ENCODE measurements around the gene BICRA. TPM values are rescaled to one million over a fixed set of nuclear protein-coding genes. Genes with fewer than 3 reads are reported as not detected.

The BICRA gene
- total and polyA plus RNA-seq, 4 donors: 6.1 to 16.1 (median 6.7) TPM

DNA sequence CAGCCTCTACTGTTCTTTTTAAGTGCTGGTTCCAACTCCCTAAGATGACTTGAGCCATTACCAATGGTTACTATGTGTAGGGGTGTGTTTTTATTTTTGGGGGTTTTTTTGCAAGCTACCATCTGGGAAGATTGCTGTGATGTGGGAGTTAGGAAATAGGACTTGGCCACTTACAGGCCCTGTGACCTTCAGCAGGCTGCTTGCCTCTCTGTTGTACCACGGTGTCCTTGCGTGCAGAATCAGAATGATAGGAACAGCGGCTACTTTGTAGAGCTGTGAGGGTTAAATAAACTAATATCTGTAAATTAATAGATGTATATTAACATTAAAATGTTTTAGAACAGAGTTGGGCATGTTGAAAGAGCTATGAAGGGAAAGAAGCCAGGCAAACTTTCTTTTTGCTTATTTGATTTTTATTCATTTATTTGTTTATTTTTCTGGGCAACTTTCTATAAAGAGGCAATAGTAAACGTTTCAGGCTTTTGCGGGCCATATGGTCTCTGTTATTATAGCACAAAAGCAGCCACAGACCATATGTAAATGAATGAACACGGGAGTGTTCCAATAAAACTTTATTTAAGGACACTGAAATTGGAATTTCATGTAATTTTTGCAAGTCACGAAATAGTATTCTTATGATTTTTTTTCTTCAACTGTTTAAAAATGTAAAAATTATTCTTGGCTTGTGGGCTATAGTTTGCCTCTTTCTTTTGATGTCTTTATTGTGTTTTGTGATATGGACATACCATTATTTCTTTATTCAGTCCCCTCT lies 77.9 kb downstream of the BICRA start:
- H3K36me3 ChIP-seq (ENCODE audit: control insufficient read depth in 4 of 4, insufficient read depth in 4 of 4, low read length in 4 of 4): peaks cover 4 to 16% (median 10%) of the 10 kb centered on the region in 4 donors
- H3K9me3 ChIP-seq (ENCODE audit: control insufficient read depth in 4 of 4, insufficient read depth in 3 of 4, low read length in 3 of 4): no peaks in the 10 kb centered on the region
- no peak for ATAC-seq (ENCODE audit: insufficient read depth, low FRiP score)
- H3K4me1 ChIP-seq (ENCODE audit: control insufficient read depth in 5 of 5, insufficient read depth in 5 of 5, low read length in 5 of 5): no peaks in the 10 kb centered on the region
- 94 to 96% methylated on average over 7 of the region's 7 CpGs for WGBS, 2 donors
- TF ChIP-seq, protein P1, sequence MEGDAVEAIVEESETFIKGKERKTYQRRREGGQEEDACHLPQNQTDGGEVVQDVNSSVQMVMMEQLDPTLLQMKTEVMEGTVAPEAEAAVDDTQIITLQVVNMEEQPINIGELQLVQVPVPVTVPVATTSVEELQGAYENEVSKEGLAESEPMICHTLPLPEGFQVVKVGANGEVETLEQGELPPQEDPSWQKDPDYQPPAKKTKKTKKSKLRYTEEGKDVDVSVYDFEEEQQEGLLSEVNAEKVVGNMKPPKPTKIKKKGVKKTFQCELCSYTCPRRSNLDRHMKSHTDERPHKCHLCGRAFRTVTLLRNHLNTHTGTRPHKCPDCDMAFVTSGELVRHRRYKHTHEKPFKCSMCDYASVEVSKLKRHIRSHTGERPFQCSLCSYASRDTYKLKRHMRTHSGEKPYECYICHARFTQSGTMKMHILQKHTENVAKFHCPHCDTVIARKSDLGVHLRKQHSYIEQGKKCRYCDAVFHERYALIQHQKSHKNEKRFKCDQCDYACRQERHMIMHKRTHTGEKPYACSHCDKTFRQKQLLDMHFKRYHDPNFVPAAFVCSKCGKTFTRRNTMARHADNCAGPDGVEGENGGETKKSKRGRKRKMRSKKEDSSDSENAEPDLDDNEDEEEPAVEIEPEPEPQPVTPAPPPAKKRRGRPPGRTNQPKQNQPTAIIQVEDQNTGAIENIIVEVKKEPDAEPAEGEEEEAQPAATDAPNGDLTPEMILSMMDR (IDR thresholded peaks at IDR 0.05; ENCODE audit: control extremely low read depth, extremely low read depth): no peak
- no peak for DNase-seq
- H3K9ac ChIP-seq (ENCODE audit: insufficient read depth in 1 of 2, low read length in 2 of 2): no peak overlapping the region
- no peaks in the 10 kb centered on the region for H3K27me3 ChIP-seq (ENCODE audit: control insufficient read depth in 3 of 3, insufficient read depth in 3 of 3, low read length in 2 of 3)
- H3K27ac ChIP-seq (ENCODE audit: low read depth in 1 of 2, low read length in 1 of 2): no peak overlapping the region
- no peak overlapping the region for H3K4me3 ChIP-seq

DNA sequence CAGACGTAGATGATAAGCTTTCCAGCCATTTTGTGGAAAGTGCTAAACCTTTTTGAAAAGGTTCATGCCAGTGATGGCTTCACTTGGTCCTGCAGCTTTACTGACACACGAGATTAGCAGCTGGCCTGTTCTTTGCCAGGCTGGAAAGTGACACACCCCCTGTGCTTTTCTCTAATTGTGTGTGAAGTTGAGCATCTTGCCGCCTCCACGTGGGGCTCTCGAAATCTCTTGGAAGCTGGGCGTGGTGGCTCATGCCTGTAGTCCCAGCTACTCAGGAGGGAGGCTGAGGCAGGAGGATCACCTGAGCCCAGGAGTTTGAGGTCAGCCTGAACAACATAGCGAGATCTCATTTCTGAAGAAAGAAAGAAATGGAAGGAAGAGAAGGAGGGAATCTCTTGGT lies 79.0 kb downstream of the BICRA start:
- H3K9ac ChIP-seq (ENCODE audit: insufficient read depth in 1 of 2, low read length in 2 of 2): no peak overlapping the region
- no peak overlapping the region for H3K27ac ChIP-seq (ENCODE audit: low read depth in 1 of 2, low read length in 1 of 2)
- no peaks in the 10 kb centered on the region for H3K9me3 ChIP-seq (ENCODE audit: control insufficient read depth in 4 of 4, insufficient read depth in 3 of 4, low read length in 3 of 4)
- TF ChIP-seq, protein P1 (IDR thresholded peaks at IDR 0.05; ENCODE audit: control extremely low read depth, extremely low read depth): no peak
- peaks cover 4 to 19% (median 9%) of the 10 kb centered on the region in 4 donors for H3K36me3 ChIP-seq (ENCODE audit: control insufficient read depth in 4 of 4, insufficient read depth in 4 of 4, low read length in 4 of 4)
- 83 to 94% methylated on average over 7 of the region's 7 CpGs for WGBS, 2 donors
- no peak for DNase-seq
- H3K4me3 ChIP-seq: no peak overlapping the region
- no peaks in the 10 kb centered on the region for H3K27me3 ChIP-seq (ENCODE audit: control insufficient read depth in 3 of 3, insufficient read depth in 3 of 3, low read length in 2 of 3)
- H3K4me1 ChIP-seq (ENCODE audit: control insufficient read depth in 5 of 5, insufficient read depth in 5 of 5, low read length in 5 of 5): no peaks in the 10 kb centered on the region
- ATAC-seq (ENCODE audit: insufficient read depth, low FRiP score): no peak

DNA sequence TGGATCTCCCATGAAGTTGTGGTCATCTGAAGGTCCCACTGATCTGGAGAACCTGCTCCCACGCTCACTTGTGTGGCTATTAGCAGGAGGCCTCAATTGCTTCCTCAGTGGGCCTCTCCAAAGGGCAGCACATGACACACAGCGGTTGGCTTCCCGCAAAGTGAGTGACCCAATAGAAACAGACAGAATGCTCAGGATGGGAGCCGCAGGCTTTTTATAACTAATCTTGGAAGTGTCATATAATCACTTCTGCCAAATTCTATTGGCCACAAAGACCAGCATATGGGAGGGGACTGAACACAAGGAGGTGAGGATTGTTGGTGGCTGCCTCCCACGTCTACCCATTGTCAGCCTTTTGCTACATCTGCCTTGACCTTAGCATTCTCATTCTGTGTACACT lies 82.2 kb downstream of the BICRA start:
- no peaks in the 10 kb centered on the region for H3K4me1 ChIP-seq (ENCODE audit: control insufficient read depth in 5 of 5, insufficient read depth in 5 of 5, low read length in 5 of 5)
- no peak overlapping the region for H3K9ac ChIP-seq (ENCODE audit: insufficient read depth in 1 of 2, low read length in 2 of 2)
- peaks cover 4 to 26% (median 11%) of the 10 kb centered on the region in 4 donors for H3K36me3 ChIP-seq (ENCODE audit: control insufficient read depth in 4 of 4, insufficient read depth in 4 of 4, low read length in 4 of 4)
- no peak for ATAC-seq (ENCODE audit: insufficient read depth, low FRiP score)
- no peaks in the 10 kb centered on the region for H3K9me3 ChIP-seq (ENCODE audit: control insufficient read depth in 4 of 4, insufficient read depth in 3 of 4, low read length in 3 of 4)
- H3K4me3 ChIP-seq: no peak overlapping the region
- no peaks in the 10 kb centered on the region for H3K27me3 ChIP-seq (ENCODE audit: control insufficient read depth in 3 of 3, insufficient read depth in 3 of 3, low read length in 2 of 3)
- DNase-seq: no peak
- WGBS, 2 donors: 98% methylated on average over 5 of the region's 5 CpGs
- H3K27ac ChIP-seq (ENCODE audit: low read depth in 1 of 2, low read length in 1 of 2): no peak overlapping the region
- TF ChIP-seq, protein P1 (IDR thresholded peaks at IDR 0.05; ENCODE audit: control extremely low read depth, extremely low read depth): no peak
